RWPE2 (cell line): ENCODE data around the gene GPANK1.

Experiments used
- ATAC-seq: fragments of 200-7000 bp; cut with Tn5 transposase; 3 replicates; pipeline ENCODE4 v1.9.1; 2021; ENCODE audit warnings: low read depth
- DNase-seq: peaks from one replicate; pipeline ENCODE4 v3.0.0-alpha.2; 2020; ENCODE audit warnings: low spot score
- H3K27ac ChIP-seq: fragments of 450-650 bp; 2 replicates; pipeline ENCODE4 v1.5.1; 2017; ENCODE audit warnings: mild to moderate bottlenecking; ENCODE audit not compliant: poor library complexity, severe bottlenecking
- H3K27me3 ChIP-seq: fragments of 250-450 bp; sonication (Bioruptor Pico); 2 replicates; pipeline ENCODE4 v1.5.1; 2021; ENCODE audit warnings: mild to moderate bottlenecking, moderate library complexity; ENCODE audit not compliant: insufficient read depth, poor library complexity, severe bottlenecking
- H3K36me3 ChIP-seq: fragments of 250-450 bp; sonication (Bioruptor Pico); 2 replicates; pipeline ENCODE4 v1.5.1; 2020; ENCODE audit warnings: low read depth, mild to moderate bottlenecking, moderate library complexity
- H3K4me1 ChIP-seq: fragments of 250-450 bp; sonication (Bioruptor Pico); 2 replicates; pipeline ENCODE4 v1.5.1; 2021; ENCODE audit warnings: mild to moderate bottlenecking, moderate library complexity; ENCODE audit not compliant: insufficient read depth, poor library complexity, severe bottlenecking
- H3K4me3 ChIP-seq: fragments of 250-450 bp; sonication (Bioruptor Pico); 2 replicates; pipeline ENCODE4 v1.5.1; 2021; ENCODE audit warnings: mild to moderate bottlenecking, moderate library complexity; ENCODE audit not compliant: severe bottlenecking
- H3K9me3 ChIP-seq: fragments of 250-450 bp; sonication (Bioruptor Pico); 2 replicates; pipeline ENCODE4 v1.5.1; 2021; ENCODE audit warnings: mild to moderate bottlenecking, moderate library complexity; ENCODE audit not compliant: severe bottlenecking
- TF ChIP-seq, protein P1 (sequence below): fragments of 450-650 bp; IDR thresholded peaks from one replicate; pipeline ENCODE4 v1.5.1; 2017; ENCODE audit warnings: mild to moderate bottlenecking, moderate library complexity; ENCODE audit not compliant: poor library complexity, severe bottlenecking

Gene GPANK1

DNA sequence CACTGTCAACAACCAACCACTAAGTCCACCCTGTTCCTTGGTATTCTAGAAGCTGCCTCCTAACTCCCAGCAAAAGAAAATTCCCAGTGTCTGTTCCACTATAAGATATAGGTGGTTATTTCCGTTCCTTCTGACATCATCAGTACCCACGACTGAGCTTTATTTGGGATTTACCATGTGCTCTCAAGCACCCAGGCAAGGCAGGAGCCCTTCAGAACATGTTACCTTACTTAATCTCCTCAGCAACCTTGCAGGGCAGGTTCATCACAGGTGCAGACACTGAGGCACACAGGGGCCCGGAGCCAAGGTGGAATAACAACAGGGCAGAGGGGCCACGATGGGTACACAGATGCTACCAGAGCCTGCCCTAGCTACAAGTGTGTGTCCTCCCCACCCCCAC is 27.6 kb upstream of the GPANK1 start:
- peaks cover 45% of the 10 kb centered on the region for H3K36me3 ChIP-seq
- TF ChIP-seq, protein P1, sequence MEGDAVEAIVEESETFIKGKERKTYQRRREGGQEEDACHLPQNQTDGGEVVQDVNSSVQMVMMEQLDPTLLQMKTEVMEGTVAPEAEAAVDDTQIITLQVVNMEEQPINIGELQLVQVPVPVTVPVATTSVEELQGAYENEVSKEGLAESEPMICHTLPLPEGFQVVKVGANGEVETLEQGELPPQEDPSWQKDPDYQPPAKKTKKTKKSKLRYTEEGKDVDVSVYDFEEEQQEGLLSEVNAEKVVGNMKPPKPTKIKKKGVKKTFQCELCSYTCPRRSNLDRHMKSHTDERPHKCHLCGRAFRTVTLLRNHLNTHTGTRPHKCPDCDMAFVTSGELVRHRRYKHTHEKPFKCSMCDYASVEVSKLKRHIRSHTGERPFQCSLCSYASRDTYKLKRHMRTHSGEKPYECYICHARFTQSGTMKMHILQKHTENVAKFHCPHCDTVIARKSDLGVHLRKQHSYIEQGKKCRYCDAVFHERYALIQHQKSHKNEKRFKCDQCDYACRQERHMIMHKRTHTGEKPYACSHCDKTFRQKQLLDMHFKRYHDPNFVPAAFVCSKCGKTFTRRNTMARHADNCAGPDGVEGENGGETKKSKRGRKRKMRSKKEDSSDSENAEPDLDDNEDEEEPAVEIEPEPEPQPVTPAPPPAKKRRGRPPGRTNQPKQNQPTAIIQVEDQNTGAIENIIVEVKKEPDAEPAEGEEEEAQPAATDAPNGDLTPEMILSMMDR: no peak

DNA sequence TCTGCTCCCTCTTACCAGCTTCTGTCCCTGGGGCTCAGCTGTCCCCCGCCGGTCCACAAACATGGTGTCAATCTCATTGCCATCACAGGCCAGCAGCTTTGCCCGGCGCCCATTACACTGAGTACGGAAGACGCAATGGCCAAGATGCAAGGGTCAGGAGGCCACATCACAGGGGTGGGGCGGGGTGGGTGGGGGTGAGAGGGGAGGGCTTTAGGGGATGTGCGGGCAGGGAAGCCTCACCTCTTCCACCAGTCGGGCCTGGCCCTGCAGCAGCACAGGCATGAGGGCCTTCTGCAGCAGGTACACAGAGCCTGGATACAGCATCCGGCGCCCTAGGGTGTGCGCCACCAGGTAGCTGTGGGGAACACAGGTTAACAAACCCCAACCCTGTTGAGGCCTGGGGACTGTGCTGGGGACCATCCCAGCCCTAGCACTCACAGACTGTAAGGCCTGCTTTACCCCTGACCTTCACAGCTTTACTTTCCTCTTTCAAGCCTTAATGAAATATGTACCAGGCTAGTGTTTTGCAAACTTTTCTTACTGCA is 26.8 kb upstream of the GPANK1 start:
- no peaks in the 10 kb centered on the region for H3K9me3 ChIP-seq
- H3K36me3 ChIP-seq: peaks cover 42% of the 10 kb centered on the region
- no peak overlapping the region for H3K4me3 ChIP-seq
- H3K27me3 ChIP-seq: no peaks in the 10 kb centered on the region
- DNase-seq: no peak
- no peak for ATAC-seq
- TF ChIP-seq, protein P1: no peak
- H3K27ac ChIP-seq: no peak overlapping the region
- H3K4me1 ChIP-seq: no peaks in the 10 kb centered on the region

More for the DNA sequence above, 27.6 kb upstream of the GPANK1 start:
- no peak overlapping the region for H3K4me3 ChIP-seq
- no peak overlapping the region for H3K27ac ChIP-seq
- no peak for DNase-seq
- no peak for ATAC-seq
- H3K9me3 ChIP-seq: no peaks in the 10 kb centered on the region
- no peaks in the 10 kb centered on the region for H3K4me1 ChIP-seq
- H3K27me3 ChIP-seq: no peaks in the 10 kb centered on the region

DNA sequence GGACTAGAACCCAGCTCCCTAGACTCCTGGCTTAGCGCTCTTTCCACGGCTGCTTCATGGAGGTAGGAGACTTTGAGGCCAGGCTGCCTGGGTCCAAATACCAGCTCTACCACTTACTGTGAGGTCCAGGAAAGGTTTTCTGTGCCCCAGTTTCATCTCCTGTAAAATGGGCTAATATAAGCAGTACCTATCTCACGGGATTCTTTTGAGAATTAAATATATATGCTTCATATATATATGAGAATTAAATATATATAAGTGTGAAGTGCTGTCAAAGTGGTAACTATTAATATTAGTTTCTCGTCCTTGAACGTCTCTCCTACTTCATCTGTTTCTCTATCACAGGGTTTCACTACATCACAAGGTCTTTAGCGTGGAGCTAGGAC is 26.3 kb upstream of the GPANK1 start:
- H3K36me3 ChIP-seq: peaks cover 42% of the 10 kb centered on the region
- TF ChIP-seq, protein P1: no peak
- DNase-seq: no peak
- no peaks in the 10 kb centered on the region for H3K27me3 ChIP-seq
- ATAC-seq: no peak
- no peaks in the 10 kb centered on the region for H3K4me1 ChIP-seq
- H3K27ac ChIP-seq: no peak overlapping the region
- H3K4me3 ChIP-seq: no peak overlapping the region
- no peaks in the 10 kb centered on the region for H3K9me3 ChIP-seq

DNA sequence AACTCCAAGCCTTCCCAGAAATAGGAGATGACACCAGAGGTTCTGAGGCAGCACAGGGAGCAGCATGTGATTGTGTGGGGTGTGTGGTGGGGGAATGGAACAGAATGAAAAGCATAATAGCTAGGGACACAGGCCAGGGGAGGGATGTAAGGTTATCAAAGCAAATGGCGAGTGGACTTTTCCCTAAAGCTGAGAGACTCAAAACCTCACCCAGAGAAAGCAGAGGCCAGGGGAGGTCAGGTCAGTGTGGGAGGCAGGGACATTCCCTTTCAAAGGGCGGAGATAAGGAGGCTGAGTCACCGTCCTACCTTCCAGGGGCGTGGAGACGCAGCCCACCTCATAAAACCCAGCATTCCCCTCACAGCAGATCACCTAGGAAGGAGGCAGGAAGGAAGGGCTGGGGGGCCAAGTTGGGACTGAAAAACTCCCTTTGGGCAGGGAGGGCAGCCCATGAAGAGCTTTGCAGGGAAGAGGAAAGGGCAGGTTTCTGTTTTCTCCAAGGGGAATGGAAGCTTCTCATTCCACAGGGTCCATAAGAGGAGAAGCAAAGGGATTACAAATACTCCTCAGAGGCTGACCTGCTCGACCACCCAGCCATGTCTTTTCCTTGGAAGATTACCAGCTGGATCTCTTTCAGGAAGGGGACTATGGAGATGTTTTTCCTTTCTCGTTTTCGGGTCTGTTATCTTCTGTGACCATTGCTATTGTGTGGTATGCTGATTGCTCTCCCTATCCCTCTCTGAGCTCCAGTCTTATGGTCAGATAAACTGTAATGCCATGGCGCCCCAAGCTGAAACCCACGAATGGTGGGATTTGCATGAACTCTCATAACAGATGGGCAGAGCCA is 25.7 kb upstream of the GPANK1 start:
- Histone ChIP-seq H3K27ac (no peak overlapping the region), H3K36me3 (peaks cover 38% of the 10 kb centered on the region), H3K4me1 (no peaks in the 10 kb centered on the region), H3K27me3 (no peaks in the 10 kb centered on the region), H3K9me3 (no peaks in the 10 kb centered on the region), H3K4me3 (no peak overlapping the region)
- TF ChIP-seq, protein P1: no peak
- DNase-seq: no peak
- no peak for ATAC-seq
